Measurements from ENCODE around the gene BRCC3. TPM values are rescaled to one million over a fixed set of nuclear protein-coding genes. Genes with fewer than 3 reads are reported as not detected.
"Not testable (repeated sequence)": the region's sequence is repeated elsewhere in the genome, so short reads cannot be mapped to it uniquely, and the experiment has no call there.

The BRCC3 gene
- total RNA-seq, 1 donor, result 10.1 TPM

- DNase-seq (ENCODE audit: insufficient read length, low spot score, missing footprints), result no peak
- Histone ChIP-seq H3K79me2 (ENCODE audit: insufficient read depth, low read length) (no peaks in the 10 kb centered on the region), H3K36me3 (ENCODE audit: insufficient read depth, low read length) (no peaks in the 10 kb centered on the region), H4K20me1 (ENCODE audit: insufficient read depth, low read length) (no peaks in the 10 kb centered on the region), H2AFZ (ENCODE audit: low read length) (no peak overlapping the region), H3K27me3 (ENCODE audit: insufficient read depth, low read length) (no peaks in the 10 kb centered on the region), H3K4me2 (ENCODE audit: insufficient read depth, low read length) (no peak overlapping the region), H3K4me3 (ENCODE audit: insufficient read depth, low read length) (no peak overlapping the region), H3K4me1 (ENCODE audit: insufficient read depth, low read length) (no peaks in the 10 kb centered on the region), H3K9me3 (ENCODE audit: low read depth, low read length) (no peaks in the 10 kb centered on the region), H3K27ac (ENCODE audit: low read depth, low read length) (no peak overlapping the region)
- TF ChIP-seq CTCF (IDR thresholded peaks at IDR 0.05; ENCODE audit: extremely low read depth, low read depth, low read length), result no peak
Observed at GRCh38 chrX:155144926-155145325, 73.6 kb downstream of the BRCC3 start.

DNA sequence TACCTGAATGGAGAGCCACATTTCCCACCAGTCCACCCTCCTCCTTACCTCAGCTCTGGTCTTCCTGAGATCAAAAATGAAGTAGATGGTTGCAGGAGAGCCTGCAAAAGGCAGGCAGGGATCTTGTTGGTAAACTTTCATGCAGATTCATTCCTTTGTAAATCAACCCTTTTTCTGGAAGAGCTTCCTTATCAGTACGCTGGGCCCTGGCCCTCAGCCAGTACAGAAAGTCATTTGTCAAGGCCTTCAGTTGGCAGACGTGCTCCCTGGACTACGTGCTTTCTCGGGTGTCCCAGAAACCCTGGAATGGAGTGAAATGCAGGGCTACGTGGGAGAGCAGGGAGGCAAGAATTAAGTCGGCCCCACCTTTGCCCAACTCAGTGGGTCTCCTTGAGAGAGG lies 76.3 kb downstream of the BRCC3 start:
- not testable (repeated sequence) for H4K20me1 ChIP-seq (ENCODE audit: insufficient read depth, low read length); H3K4me1 ChIP-seq (ENCODE audit: insufficient read depth, low read length); DNase-seq (ENCODE audit: insufficient read length, low spot score, missing footprints); H3K4me3 ChIP-seq (ENCODE audit: insufficient read depth, low read length); H3K4me2 ChIP-seq (ENCODE audit: insufficient read depth, low read length); H3K79me2 ChIP-seq (ENCODE audit: insufficient read depth, low read length); H2AFZ ChIP-seq (ENCODE audit: low read length); H3K36me3 ChIP-seq (ENCODE audit: insufficient read depth, low read length); H3K27me3 ChIP-seq (ENCODE audit: insufficient read depth, low read length); H3K9me3 ChIP-seq (ENCODE audit: low read depth, low read length); H3K27ac ChIP-seq (ENCODE audit: low read depth, low read length)

DNA sequence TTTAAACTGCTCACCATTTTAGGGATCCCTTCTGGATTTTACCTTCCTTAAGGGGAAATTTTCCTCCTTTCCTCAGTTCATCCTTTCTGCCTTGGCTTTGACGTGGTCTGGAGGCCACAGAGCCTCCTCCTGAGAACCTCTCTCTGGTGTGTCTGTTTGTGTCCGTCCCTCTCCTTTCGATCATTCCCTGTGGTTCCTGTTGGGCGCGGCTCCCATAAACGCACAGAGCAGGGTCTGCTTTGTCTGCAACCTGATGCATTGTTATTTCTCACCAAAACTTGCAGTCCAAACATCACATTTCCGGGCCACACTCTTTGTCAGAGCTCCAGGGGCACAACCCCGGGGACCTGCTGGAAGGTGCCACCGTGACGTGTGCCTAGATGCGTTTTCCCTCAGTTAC lies 76.9 kb downstream of the BRCC3 start:
- not testable (repeated sequence) for H3K27me3 ChIP-seq (ENCODE audit: insufficient read depth, low read length); H3K4me1 ChIP-seq (ENCODE audit: insufficient read depth, low read length); H2AFZ ChIP-seq (ENCODE audit: low read length); H3K79me2 ChIP-seq (ENCODE audit: insufficient read depth, low read length); H3K27ac ChIP-seq (ENCODE audit: low read depth, low read length); H3K36me3 ChIP-seq (ENCODE audit: insufficient read depth, low read length); H3K4me3 ChIP-seq (ENCODE audit: insufficient read depth, low read length); DNase-seq (ENCODE audit: insufficient read length, low spot score, missing footprints); H4K20me1 ChIP-seq (ENCODE audit: insufficient read depth, low read length); H3K9me3 ChIP-seq (ENCODE audit: low read depth, low read length); H3K4me2 ChIP-seq (ENCODE audit: insufficient read depth, low read length)

- Histone ChIP-seq H3K27me3 (ENCODE audit: insufficient read depth, low read length) (no peaks in the 10 kb centered on the region), H3K79me2 (ENCODE audit: insufficient read depth, low read length) (no peaks in the 10 kb centered on the region), H3K4me1 (ENCODE audit: insufficient read depth, low read length) (no peaks in the 10 kb centered on the region), H3K4me2 (ENCODE audit: insufficient read depth, low read length) (no peak overlapping the region), H2AFZ (ENCODE audit: low read length) (no peak overlapping the region), H3K4me3 (ENCODE audit: insufficient read depth, low read length) (no peak overlapping the region), H3K36me3 (ENCODE audit: insufficient read depth, low read length) (no peaks in the 10 kb centered on the region), H3K9me3 (ENCODE audit: low read depth, low read length) (no peaks in the 10 kb centered on the region), H4K20me1 (ENCODE audit: insufficient read depth, low read length) (no peaks in the 10 kb centered on the region), H3K27ac (ENCODE audit: low read depth, low read length) (no peak overlapping the region)
- no peak for DNase-seq (ENCODE audit: insufficient read length, low spot score, missing footprints)
- TF ChIP-seq CTCF (IDR thresholded peaks at IDR 0.05; ENCODE audit: extremely low read depth, low read depth, low read length), result peak; percentile 51
Observed at GRCh38 chrX:155148724-155149537, 77.6 kb downstream of the BRCC3 start.

GRCh38 chrX:155169881-155170280 lies 98.6 kb downstream of the BRCC3 start:
- Histone ChIP-seq H3K4me2 (ENCODE audit: insufficient read depth, low read length) (no peak overlapping the region), H3K27ac (ENCODE audit: low read depth, low read length) (no peak overlapping the region), H2AFZ (ENCODE audit: low read length) (no peak overlapping the region), H3K79me2 (ENCODE audit: insufficient read depth, low read length) (no peaks in the 10 kb centered on the region), H4K20me1 (ENCODE audit: insufficient read depth, low read length) (no peaks in the 10 kb centered on the region), H3K4me3 (ENCODE audit: insufficient read depth, low read length) (no peak overlapping the region), H3K4me1 (ENCODE audit: insufficient read depth, low read length) (no peaks in the 10 kb centered on the region), H3K27me3 (ENCODE audit: insufficient read depth, low read length) (no peaks in the 10 kb centered on the region), H3K36me3 (ENCODE audit: insufficient read depth, low read length) (no peaks in the 10 kb centered on the region), H3K9me3 (ENCODE audit: low read depth, low read length) (no peaks in the 10 kb centered on the region)
- TF ChIP-seq CTCF (IDR thresholded peaks at IDR 0.05; ENCODE audit: extremely low read depth, low read depth, low read length), result no peak
- DNase-seq (ENCODE audit: insufficient read length, low spot score, missing footprints), result no peak

All from osteoblast (primary cell).